Measurements from ENCODE around the gene RABGGTA. TPM values are rescaled to one million over a fixed set of nuclear protein-coding genes. Genes with fewer than 3 reads are reported as not detected.

The RABGGTA gene
- total and polyA plus RNA-seq, 2 donors (not counting 1 experiment from before 2014, with no cell fraction given): 70.1 to 159 TPM

- Histone ChIP-seq H3K9ac (ENCODE audit: low read length) (peak overlapping the region; percentile 90), H3K4me2 (replicated peaks; ENCODE audit: low read depth, low read length, poor library complexity, severe bottlenecking) (peak overlapping the region; percentile 93), H3K4me1 (ENCODE audit: control insufficient read depth in 2 of 2, insufficient read depth in 2 of 2, low read length in 2 of 2) (peaks cover 30 to 41% of the 10 kb centered on the region in 2 donors), H3K27me3 (replicated peaks in 1 of 4; ENCODE audit: control extremely low read depth in 1 of 4, control insufficient read depth in 3 of 4, insufficient read depth in 4 of 4, low read length in 3 of 4) (no peaks in the 10 kb centered on the region), H3K79me2 (ENCODE audit: control insufficient read depth, insufficient read depth, low read length) (peaks cover 55% of the 10 kb centered on the region), H3K36me3 (replicated peaks in 1 of 2; ENCODE audit: control extremely low read depth in 1 of 2, control insufficient read depth in 1 of 2, extremely low read depth in 1 of 2, insufficient read depth in 2 of 2, low read length in 1 of 2) (peaks cover 4 to 43% of the 10 kb centered on the region in 2 experiments), H3K27ac (ENCODE audit: low read length in 2 of 2) (peak overlapping the region; percentile 79 to 83), H2AFZ (ENCODE audit: insufficient read depth, low read depth, low read length, poor library complexity, severe bottlenecking) (peak overlapping the region; percentile 91), H3K9me3 (ENCODE audit: control extremely low read depth in 1 of 3, control insufficient read depth in 2 of 3, insufficient read depth in 1 of 3, low read length in 2 of 3) (no peaks in the 10 kb centered on the region), H3K4me3 (ENCODE audit: control extremely low read depth in 1 of 5, extremely low read depth in 1 of 5, insufficient read depth in 1 of 5, low read depth in 2 of 5, low read length in 4 of 5) (peak overlapping the region; percentile 53 to 93 (median 77)), H4K20me1 (ENCODE audit: control insufficient read depth, insufficient read depth, low read length, poor library complexity, severe bottlenecking) (peaks cover 6% of the 10 kb centered on the region)
- intact Hi-C loops (cut with micrococcal nuclease): loop anchor here (1.0 to 5.0 kb wide), 5 partner anchors 9 to 138 kb away; partner anchors contain the start of genes CHMP4A, GMPR2, IRF9 and NEDD8
- Mint-ChIP-seq H3K4me3 (peak overlapping the region; percentile 96), H3K4me1 (peaks cover 48% of the 10 kb centered on the region), H3K9me3 (ENCODE audit: insufficient read depth) (no peaks in the 10 kb centered on the region), H3K27me3 (no peaks in the 10 kb centered on the region), H3K27ac (peak overlapping the region; percentile 98)
- ATAC-seq (ENCODE audit: low read depth) (no peak), DNase-seq (peak; percentile 30)
- no peak for TF ChIP-seq CTCF (IDR thresholded peaks at IDR 0.05)
- TF ChIP-seq EZH2 (IDR thresholded peaks at IDR 0.05; ENCODE audit: borderline replicate concordance, insufficient read depth, low read depth, low read length, poor library complexity, severe bottlenecking): no peak
- CTCF ChIA-PET: interaction anchor here (0.7 to 10.9 kb wide), 12 partner anchors 9 to 132 kb away, joined by 3 to 254 read pairs (median 18); partner anchors contain the start of genes CIDEB, KHNYN, LTB4R and LTB4R2
- POLR2A ChIA-PET: interaction anchor here (0.9 to 4.1 kb wide), 6 partner anchors 9 to 131 kb away, joined by 3 to 47 read pairs (median 4); partner anchors contain the start of genes CBLN3, CIDEB, KHNYN and LTB4R
- WGBS (ENCODE audit: insufficient coverage): 51% methylated on average over 7 of the region's 7 CpGs
Measured at GRCh38 chr14:24298892-24299254, 27.5 kb upstream of the RABGGTA start.
